Neural progenitor cell (in vitro differentiated cells): Measurements from ENCODE around the gene BCORL1. TPM values are rescaled to one million over a fixed set of nuclear protein-coding genes. Genes with fewer than 3 reads are reported as not detected.
A peak's percentile ranks its signal among the peaks of the same experiment; 100 is the strongest.

ENCODE experiments used
- DNase-seq: peaks from one replicate; pipeline ENCODE4 v3.0.0-alpha.2; 2016; ENCODE audit warnings: low spot score
- H2AFZ ChIP-seq: fragments of 200-600 bp; sonication (generic); replicated peaks from 2 replicates; pipeline ENCODE4 v1.6.1; 2016; ENCODE audit warnings: antibody characterized with exemption
- H3F3A ChIP-seq: fragments of 200-600 bp; sonication (generic); 2 replicates; pipeline ENCODE4 v1.6.1; 2016; ENCODE audit warnings: antibody characterized with exemption, low read depth
- H3K27ac ChIP-seq: fragments of 200-600 bp; sonication (generic); 2 replicates; pipeline ENCODE4 v1.5.1; 2016; ENCODE audit warnings: mild to moderate bottlenecking
- H3K27me3 ChIP-seq: fragments of 200-600 bp; sonication (generic); 2 replicates; pipeline ENCODE4 v1.6.1; 2016; ENCODE audit warnings: mild to moderate bottlenecking, moderate library complexity
- H3K36me3 ChIP-seq: fragments of 200-600 bp; sonication (generic); 2 replicates; pipeline ENCODE4 v1.5.1; 2016
- H3K4me1 ChIP-seq: fragments of 200-600 bp; sonication (generic); 2 replicates; pipeline ENCODE4 v1.6.1; 2016; ENCODE audit warnings: mixed run types
- H3K4me2 ChIP-seq: fragments of 200-600 bp; sonication (generic); 2 replicates; pipeline ENCODE4 v1.6.1; 2016
- H3K4me3 ChIP-seq: fragments of 200-600 bp; sonication (generic); 2 replicates; pipeline ENCODE4 v1.5.1; 2016
- H3K79me2 ChIP-seq: fragments of 200-600 bp; sonication (generic); 2 replicates; pipeline ENCODE4 v1.6.1; 2016; ENCODE audit warnings: low read depth
- H3K9ac ChIP-seq: fragments of 200-600 bp; sonication (generic); 2 replicates; pipeline ENCODE4 v1.6.1; 2016
- H3K9me3 ChIP-seq: fragments of 200-600 bp; sonication (generic); 2 replicates; pipeline ENCODE4 v1.5.1; 2016; ENCODE audit warnings: low read depth
- H4K20me1 ChIP-seq: fragments of 200-600 bp; sonication (generic); 2 replicates; pipeline ENCODE4 v1.6.1; 2016; ENCODE audit warnings: low read depth
- H3K27ac Mint-ChIP-seq: 3 replicates; pipeline ENCODE4 v1.8.0; 2021; ENCODE audit warnings: mixed read lengths
- H3K27me3 Mint-ChIP-seq: 2 replicates; pipeline ENCODE4 v1.8.0; 2022; ENCODE audit warnings: low read depth, mild to moderate bottlenecking, inconsistent platforms, moderate library complexity, mixed read lengths; ENCODE audit not compliant: insufficient read depth
- H3K36me3 Mint-ChIP-seq: 3 replicates; pipeline ENCODE4 v1.8.0; 2021; ENCODE audit warnings: mixed read lengths
- H3K4me1 Mint-ChIP-seq: 3 replicates; pipeline ENCODE4 v1.8.0; 2021; ENCODE audit warnings: mixed read lengths
- H3K4me3 Mint-ChIP-seq: 3 replicates; pipeline ENCODE4 v1.8.0; 2021; ENCODE audit warnings: mild to moderate bottlenecking, moderate library complexity, mixed read lengths
- H3K9me3 Mint-ChIP-seq: 3 replicates; pipeline ENCODE4 v1.8.0; 2020; ENCODE audit warnings: mixed read lengths
- CTCF ChIP-seq: fragments of 200-600 bp; sonication (generic); IDR thresholded peaks from 2 replicates; pipeline ENCODE4 v1.5.1; 2017; ENCODE audit warnings: antibody characterized with exemption, mild to moderate bottlenecking
- EZH2 ChIP-seq: fragments of 200-600 bp; sonication (generic); IDR thresholded peaks from 2 replicates; pipeline ENCODE4 v1.6.1; 2017; ENCODE audit warnings: antibody characterized with exemption, mild to moderate bottlenecking, moderate library complexity
- EZH2phosphoT487 ChIP-seq: fragments of 200-600 bp; sonication (generic); IDR thresholded peaks from 2 replicates; pipeline ENCODE4 v1.6.1; 2017; ENCODE audit warnings: antibody characterized with exemption
- total RNA-seq: library from RNA; depleted of rRNA; stranded (reverse); fragments of >200 nt; gene quantifications from 2 replicates; pipeline ENCODE4 v1.2.3, GENCODE V29; 2015; ENCODE audit warnings: low replicate concordance

Gene BCORL1
- total RNA-seq, 1 donor from 2014 or later, result 5.1 TPM

GRCh38 chrX:130051176-130051845 lies 68.9 kb downstream of the BCORL1 start:
- H3F3A ChIP-seq, result no peaks in the 10 kb centered on the region
- no peak overlapping the region for H3K27ac ChIP-seq
- TF ChIP-seq EZH2 (no peak), CTCF (no peak), EZH2phosphoT487 (no peak)
- H3K36me3 ChIP-seq, result peaks cover 9% of the 10 kb centered on the region
- H3K4me1 ChIP-seq, result no peaks in the 10 kb centered on the region
- no peak for DNase-seq
- Mint-ChIP-seq H3K27me3 (no peaks in the 10 kb centered on the region), H3K4me1 (peaks cover 16% of the 10 kb centered on the region), H3K4me3 (no peak overlapping the region), H3K9me3 (peaks cover 7% of the 10 kb centered on the region), H3K36me3 (peaks cover 64% of the 10 kb centered on the region), H3K27ac (no peak overlapping the region)
- no peaks in the 10 kb centered on the region for H3K27me3 ChIP-seq
- H2AFZ ChIP-seq, result no peak overlapping the region
- H3K9ac ChIP-seq, result no peak overlapping the region
- H3K9me3 ChIP-seq, result peaks cover 4% of the 10 kb centered on the region
- H3K4me3 ChIP-seq, result no peak overlapping the region
- no peaks in the 10 kb centered on the region for H3K79me2 ChIP-seq
- H3K4me2 ChIP-seq, result no peak overlapping the region
- H4K20me1 ChIP-seq, result peaks cover 7% of the 10 kb centered on the region

GRCh38 chrX:130053236-130053635 lies 70.8 kb downstream of the BCORL1 start:
- no peak overlapping the region for H3K4me3 ChIP-seq
- no peak overlapping the region for H3K4me2 ChIP-seq
- no peak overlapping the region for H3K4me3 Mint-ChIP-seq
- peaks cover 19% of the 10 kb centered on the region for H3K4me1 Mint-ChIP-seq
- peaks cover 4% of the 10 kb centered on the region for H3K9me3 Mint-ChIP-seq
- peaks cover 9% of the 10 kb centered on the region for H3K36me3 ChIP-seq
- H2AFZ ChIP-seq, result no peak overlapping the region
- no peaks in the 10 kb centered on the region for H3K79me2 ChIP-seq
- H3K36me3 Mint-ChIP-seq, result peaks cover 48% of the 10 kb centered on the region
- no peak overlapping the region for H3K27ac Mint-ChIP-seq
- H4K20me1 ChIP-seq, result peaks cover 10% of the 10 kb centered on the region
- H3K9me3 ChIP-seq, result peaks cover 4% of the 10 kb centered on the region
- no peak for DNase-seq
- no peak overlapping the region for H3K27ac ChIP-seq
- H3F3A ChIP-seq, result no peaks in the 10 kb centered on the region
- no peaks in the 10 kb centered on the region for H3K4me1 ChIP-seq
- no peak overlapping the region for H3K9ac ChIP-seq
- TF ChIP-seq CTCF (no peak), EZH2phosphoT487 (no peak), EZH2 (no peak)
- H3K27me3 Mint-ChIP-seq, result no peaks in the 10 kb centered on the region
- no peaks in the 10 kb centered on the region for H3K27me3 ChIP-seq

GRCh38 chrX:130055103-130055502 lies 72.7 kb downstream of the BCORL1 start:
- Histone ChIP-seq H3K79me2 (no peaks in the 10 kb centered on the region), H3K27me3 (peaks cover 3% of the 10 kb centered on the region), H3K4me3 (no peak overlapping the region), H3K4me1 (no peaks in the 10 kb centered on the region), H3K4me2 (no peak overlapping the region), H2AFZ (no peak overlapping the region), H3K36me3 (no peaks in the 10 kb centered on the region), H3F3A (peaks cover 13% of the 10 kb centered on the region), H4K20me1 (peaks cover 15% of the 10 kb centered on the region), H3K27ac (no peak overlapping the region), H3K9ac (no peak overlapping the region), H3K9me3 (no peaks in the 10 kb centered on the region)
- TF ChIP-seq EZH2 (no peak), EZH2phosphoT487 (no peak), CTCF (no peak)
- peaks cover 40% of the 10 kb centered on the region for H3K36me3 Mint-ChIP-seq
- H3K4me3 Mint-ChIP-seq, result no peak overlapping the region
- peak overlapping the region; percentile 79 for H3K27ac Mint-ChIP-seq
- no peaks in the 10 kb centered on the region for H3K9me3 Mint-ChIP-seq
- no peak for DNase-seq
- H3K27me3 Mint-ChIP-seq, result peaks cover 2% of the 10 kb centered on the region
- H3K4me1 Mint-ChIP-seq, result peaks cover 21% of the 10 kb centered on the region
